Prostate gland (tissue), 2 donors: ENCODE measurements around the gene CTBP1.

Experiments used
- POLR2A ChIP-seq: fragments of 450-650 bp; IDR thresholded peaks from one replicate; pipeline ENCODE4 v1.6.1; 2016; ENCODE audit warnings: antibody characterized with exemption, mild to moderate bottlenecking
- TF ChIP-seq, protein P1 (sequence below), 4 experiments: fragments of 200-600 bp in 2 of 4; fragments of 450-650 bp in 2 of 4; sonication (generic) in 2 of 4; IDR thresholded peaks; 1 replicate in 3 of 4; 2 replicates in 1 of 4; pipeline ENCODE4 v1.5.1; 2016 to 2019; ENCODE audit warnings: antibody characterized with exemption in 4 of 4, mild to moderate bottlenecking in 2 of 4, moderate library complexity in 2 of 4

DNA sequence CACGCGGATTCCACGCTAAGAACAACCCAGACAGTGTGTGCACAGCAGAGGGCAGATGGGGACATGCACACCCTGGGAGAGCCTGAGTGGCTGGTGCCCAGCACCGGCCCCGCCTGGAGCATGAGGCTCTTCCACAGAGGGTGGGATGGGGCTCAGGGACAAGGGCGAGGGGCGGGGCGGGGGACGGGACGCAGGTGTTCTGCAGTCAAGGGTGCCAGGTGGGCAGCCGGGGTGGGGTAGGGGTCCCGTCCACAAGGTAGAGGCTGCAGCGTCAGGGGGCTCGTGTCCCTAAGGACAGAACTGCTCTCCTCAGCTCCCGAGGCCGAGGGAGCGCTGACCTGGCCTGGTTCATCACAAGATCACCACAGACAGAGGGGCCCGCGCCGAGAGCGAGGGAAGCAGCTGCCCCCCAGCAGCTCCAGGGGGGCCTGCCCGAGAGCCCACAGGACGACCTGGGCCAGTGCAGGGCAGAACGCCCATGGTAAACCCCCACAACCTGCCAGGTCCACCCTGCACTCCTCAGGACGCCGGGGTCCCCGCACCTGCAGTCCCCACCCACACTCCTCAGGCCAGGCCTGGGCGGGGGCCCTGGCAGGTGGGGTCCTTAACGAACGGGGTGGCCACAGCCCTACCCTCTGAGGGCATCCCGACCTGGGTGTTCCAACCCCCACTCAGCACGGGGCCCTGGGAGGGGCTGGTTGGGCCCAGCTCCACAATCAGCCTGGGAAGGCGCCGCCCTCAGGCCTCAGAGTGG, 26.7 kb downstream of the CTBP1 start:
- TF ChIP-seq, protein P1, sequence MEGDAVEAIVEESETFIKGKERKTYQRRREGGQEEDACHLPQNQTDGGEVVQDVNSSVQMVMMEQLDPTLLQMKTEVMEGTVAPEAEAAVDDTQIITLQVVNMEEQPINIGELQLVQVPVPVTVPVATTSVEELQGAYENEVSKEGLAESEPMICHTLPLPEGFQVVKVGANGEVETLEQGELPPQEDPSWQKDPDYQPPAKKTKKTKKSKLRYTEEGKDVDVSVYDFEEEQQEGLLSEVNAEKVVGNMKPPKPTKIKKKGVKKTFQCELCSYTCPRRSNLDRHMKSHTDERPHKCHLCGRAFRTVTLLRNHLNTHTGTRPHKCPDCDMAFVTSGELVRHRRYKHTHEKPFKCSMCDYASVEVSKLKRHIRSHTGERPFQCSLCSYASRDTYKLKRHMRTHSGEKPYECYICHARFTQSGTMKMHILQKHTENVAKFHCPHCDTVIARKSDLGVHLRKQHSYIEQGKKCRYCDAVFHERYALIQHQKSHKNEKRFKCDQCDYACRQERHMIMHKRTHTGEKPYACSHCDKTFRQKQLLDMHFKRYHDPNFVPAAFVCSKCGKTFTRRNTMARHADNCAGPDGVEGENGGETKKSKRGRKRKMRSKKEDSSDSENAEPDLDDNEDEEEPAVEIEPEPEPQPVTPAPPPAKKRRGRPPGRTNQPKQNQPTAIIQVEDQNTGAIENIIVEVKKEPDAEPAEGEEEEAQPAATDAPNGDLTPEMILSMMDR (IDR thresholded peaks at IDR 0.05), result no peak
- no peak for TF ChIP-seq POLR2A
